ENCODE data around the gene FNTB. TPM values are rescaled to one million over a fixed set of nuclear protein-coding genes. Genes with fewer than 3 reads are reported as not detected.

Gene FNTB
- total RNA-seq, 1 donor from 2014 or later: 30.1 TPM

DNA sequence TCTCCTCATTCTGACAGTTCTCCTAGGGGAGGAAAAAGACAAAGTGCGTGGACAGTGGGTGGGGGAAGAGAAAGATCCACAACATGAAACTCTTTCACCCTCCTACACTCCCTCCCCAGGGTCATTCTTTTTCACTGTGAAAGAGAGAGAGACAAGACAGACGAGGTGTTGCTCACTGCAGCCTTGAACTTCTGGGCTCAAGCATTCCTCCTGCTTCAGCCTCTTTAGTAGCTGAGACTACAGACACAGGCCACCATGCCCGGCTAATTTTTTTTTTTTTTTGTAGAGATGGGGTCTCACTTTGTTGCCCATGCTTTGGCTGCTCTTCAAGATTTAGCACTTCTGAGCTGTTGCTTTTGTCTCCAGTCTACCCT lies 46.9 kb upstream of the FNTB start:
- H3K27me3 Mint-ChIP-seq: no peaks in the 10 kb centered on the region
- H3K36me3 Mint-ChIP-seq: peaks cover 29% of the 10 kb centered on the region
- no peak for DNase-seq (ENCODE audit: extremely low spot score, unreplicated experiment)
- no peak overlapping the region for H3K27ac Mint-ChIP-seq
- peaks cover 43% of the 10 kb centered on the region for H3K4me1 Mint-ChIP-seq (ENCODE audit: unreplicated experiment)
- no peak overlapping the region for H3K4me3 Mint-ChIP-seq
- no peaks in the 10 kb centered on the region for H3K9me3 Mint-ChIP-seq
- TF ChIP-seq, protein P1, sequence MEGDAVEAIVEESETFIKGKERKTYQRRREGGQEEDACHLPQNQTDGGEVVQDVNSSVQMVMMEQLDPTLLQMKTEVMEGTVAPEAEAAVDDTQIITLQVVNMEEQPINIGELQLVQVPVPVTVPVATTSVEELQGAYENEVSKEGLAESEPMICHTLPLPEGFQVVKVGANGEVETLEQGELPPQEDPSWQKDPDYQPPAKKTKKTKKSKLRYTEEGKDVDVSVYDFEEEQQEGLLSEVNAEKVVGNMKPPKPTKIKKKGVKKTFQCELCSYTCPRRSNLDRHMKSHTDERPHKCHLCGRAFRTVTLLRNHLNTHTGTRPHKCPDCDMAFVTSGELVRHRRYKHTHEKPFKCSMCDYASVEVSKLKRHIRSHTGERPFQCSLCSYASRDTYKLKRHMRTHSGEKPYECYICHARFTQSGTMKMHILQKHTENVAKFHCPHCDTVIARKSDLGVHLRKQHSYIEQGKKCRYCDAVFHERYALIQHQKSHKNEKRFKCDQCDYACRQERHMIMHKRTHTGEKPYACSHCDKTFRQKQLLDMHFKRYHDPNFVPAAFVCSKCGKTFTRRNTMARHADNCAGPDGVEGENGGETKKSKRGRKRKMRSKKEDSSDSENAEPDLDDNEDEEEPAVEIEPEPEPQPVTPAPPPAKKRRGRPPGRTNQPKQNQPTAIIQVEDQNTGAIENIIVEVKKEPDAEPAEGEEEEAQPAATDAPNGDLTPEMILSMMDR (conservative IDR thresholded peaks at IDR 0.05): no peak

DNA sequence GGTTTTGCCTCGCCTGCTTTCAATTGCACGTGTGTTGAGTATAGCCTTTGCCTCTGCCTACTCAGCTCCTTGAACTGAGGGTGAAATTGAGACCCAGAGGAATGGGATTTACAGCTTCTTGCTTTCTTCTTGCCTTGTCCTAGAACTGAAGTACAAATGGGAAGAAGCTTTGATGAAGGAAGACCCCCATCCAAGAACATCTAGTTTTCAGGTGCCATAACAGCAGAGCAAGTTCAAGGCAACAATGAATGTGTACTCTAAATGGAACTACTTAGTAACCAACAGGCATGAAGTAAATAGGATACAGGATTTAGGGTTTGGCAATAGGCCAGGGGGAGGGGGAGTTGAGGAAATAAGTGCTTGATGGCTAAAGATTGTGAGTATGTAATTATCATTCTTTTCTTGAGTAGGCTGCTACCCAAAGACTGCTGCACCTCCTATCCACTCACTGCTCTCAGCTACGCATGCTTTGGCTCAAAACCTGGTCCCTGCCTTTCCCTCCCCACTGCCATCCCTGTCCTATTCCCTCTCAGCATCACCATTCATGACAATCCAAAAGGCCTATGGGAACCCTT lies 46.3 kb upstream of the FNTB start:
- DNase-seq (ENCODE audit: extremely low spot score, unreplicated experiment): no peak
- H3K4me3 Mint-ChIP-seq: peak overlapping the region; percentile 57
- no peaks in the 10 kb centered on the region for H3K9me3 Mint-ChIP-seq
- peak overlapping the region; percentile 91 for H3K27ac Mint-ChIP-seq
- no peaks in the 10 kb centered on the region for H3K27me3 Mint-ChIP-seq
- TF ChIP-seq, protein P1 (conservative IDR thresholded peaks at IDR 0.05): no peak
- H3K36me3 Mint-ChIP-seq: peaks cover 33% of the 10 kb centered on the region
- peaks cover 43% of the 10 kb centered on the region for H3K4me1 Mint-ChIP-seq (ENCODE audit: unreplicated experiment)

DNA sequence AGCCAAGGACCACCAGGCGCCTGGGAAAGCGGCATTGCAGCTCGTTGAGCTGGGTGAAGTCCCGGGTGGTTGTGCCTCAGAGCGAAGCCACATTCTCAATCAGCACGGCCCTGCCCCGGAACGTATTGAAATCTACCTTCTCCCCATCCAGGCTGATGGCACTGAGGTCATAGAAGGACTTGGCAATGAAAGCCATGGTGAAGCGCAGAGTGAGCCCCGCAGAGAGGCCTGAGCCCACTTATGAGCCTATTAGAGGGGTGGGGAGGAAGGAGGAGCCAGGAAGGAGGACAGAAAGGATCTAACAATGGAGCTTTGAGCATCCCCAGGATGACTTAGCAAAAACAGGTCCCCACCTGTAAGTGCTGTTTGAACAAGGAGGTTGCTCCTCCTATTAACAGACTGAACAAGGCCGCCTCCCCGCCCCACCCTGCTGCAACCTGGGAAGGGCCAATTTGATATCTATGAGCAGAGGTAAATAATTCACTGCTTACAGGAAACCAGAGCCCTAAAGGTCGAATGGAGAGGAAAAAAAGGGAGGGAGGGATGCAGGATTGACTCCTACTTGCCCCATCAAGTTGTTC lies 44.1 kb upstream of the FNTB start, which contains the start of gene GPX2:
TSS of gene GPX2 (minus strand) at position 215 of the 581 bp plus-strand sequence. CDS start at position 196, 19 bp downstream.
- Mint-ChIP-seq H3K27ac (peak within 1 kb of the TSS; percentile 91), H3K4me1 (ENCODE audit: unreplicated experiment) (peaks cover 37% of the 10 kb centered on the region), H3K27me3 (no peaks in the 10 kb centered on the region), H3K9me3 (no peaks in the 10 kb centered on the region), H3K36me3 (peaks cover 35% of the 10 kb centered on the region), H3K4me3 (peak within 1 kb of the TSS; percentile 57)
- DNase-seq (ENCODE audit: extremely low spot score, unreplicated experiment): no peak
- TF ChIP-seq, protein P1 (conservative IDR thresholded peaks at IDR 0.05): no peak

DNA sequence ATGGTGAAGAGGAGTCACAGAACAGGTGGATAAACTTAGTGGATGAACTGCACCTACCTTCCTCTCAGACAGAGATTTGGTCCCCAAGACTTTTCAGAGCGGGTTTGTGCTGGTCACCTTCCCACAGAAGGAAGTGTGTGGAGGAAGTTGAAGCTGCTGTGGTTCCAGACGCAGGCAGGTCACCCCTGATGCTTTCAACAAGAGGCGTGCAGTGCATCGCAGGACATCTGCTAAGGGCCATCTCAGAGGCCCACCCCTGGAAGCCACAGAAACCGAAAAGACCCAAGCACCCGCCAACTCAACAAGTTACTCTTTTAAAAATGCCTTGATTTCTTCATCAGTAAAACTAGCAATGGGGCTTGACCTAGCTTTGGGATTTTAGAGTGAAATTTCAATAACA lies 43.1 kb upstream of the FNTB start:
- H3K9me3 Mint-ChIP-seq: no peaks in the 10 kb centered on the region
- no peak overlapping the region for H3K27ac Mint-ChIP-seq
- H3K36me3 Mint-ChIP-seq: peaks cover 30% of the 10 kb centered on the region
- peaks cover 31% of the 10 kb centered on the region for H3K4me1 Mint-ChIP-seq (ENCODE audit: unreplicated experiment)
- no peak for DNase-seq (ENCODE audit: extremely low spot score, unreplicated experiment)
- no peak overlapping the region for H3K4me3 Mint-ChIP-seq
- H3K27me3 Mint-ChIP-seq: no peaks in the 10 kb centered on the region
- TF ChIP-seq, protein P1 (conservative IDR thresholded peaks at IDR 0.05): no peak

DNA sequence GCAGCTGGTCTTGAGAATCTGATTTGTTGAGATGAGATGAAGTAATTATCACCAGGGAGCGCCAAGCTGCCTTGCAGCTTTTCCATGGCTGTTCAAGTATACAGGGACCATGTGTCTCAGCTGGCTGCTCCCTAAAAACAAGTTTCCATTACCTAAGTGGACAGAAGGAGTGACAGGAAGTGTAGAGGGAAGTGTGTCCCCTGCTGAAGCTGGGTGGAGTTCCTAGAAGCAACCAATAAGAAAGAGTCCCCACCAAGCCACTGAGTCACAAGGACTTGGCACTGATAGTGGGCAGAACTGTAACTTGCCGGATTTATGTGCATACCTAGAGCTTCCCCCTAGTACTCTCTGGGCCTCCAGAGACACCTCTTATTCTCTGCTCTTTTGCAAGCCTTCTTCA lies 42.7 kb upstream of the FNTB start:
- Mint-ChIP-seq H3K4me3 (no peak overlapping the region), H3K27me3 (no peaks in the 10 kb centered on the region), H3K36me3 (peaks cover 25% of the 10 kb centered on the region), H3K4me1 (ENCODE audit: unreplicated experiment) (peaks cover 27% of the 10 kb centered on the region), H3K9me3 (no peaks in the 10 kb centered on the region), H3K27ac (no peak overlapping the region)
- no peak for DNase-seq (ENCODE audit: extremely low spot score, unreplicated experiment)
- TF ChIP-seq, protein P1 (conservative IDR thresholded peaks at IDR 0.05): no peak

Measured in type B pancreatic cell (in vitro differentiated cells).